ENCODE results near the gene SLC39A8. TPM values are rescaled to one million over a fixed set of nuclear protein-coding genes. Genes with fewer than 3 reads are reported as not detected.

Gene SLC39A8
- polyA plus RNA-seq, 1 of the 3 experiments (the other 2 are of a cell fraction), result 1.5 TPM

DNA sequence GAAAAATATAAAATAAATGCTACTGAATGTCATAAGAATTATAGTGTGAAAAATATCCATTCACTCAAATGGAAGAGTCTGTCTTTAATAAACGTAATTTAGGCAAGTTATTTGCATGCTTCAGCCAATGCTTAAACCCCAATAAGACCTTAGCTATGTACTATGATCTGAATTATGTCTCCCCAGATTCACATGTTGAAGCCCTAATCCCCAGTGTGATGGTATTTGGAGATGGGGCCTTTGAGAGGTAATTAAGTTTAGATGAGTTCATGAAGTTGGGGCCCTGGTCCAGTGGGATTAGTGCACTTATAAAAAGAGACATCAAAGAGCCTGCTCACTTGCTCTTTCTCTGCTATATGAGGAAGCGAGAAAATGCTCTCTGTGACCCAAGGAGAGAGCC lies 28.7 kb downstream of the SLC39A8 start (continued):
- TF ChIP-seq, protein P1, sequence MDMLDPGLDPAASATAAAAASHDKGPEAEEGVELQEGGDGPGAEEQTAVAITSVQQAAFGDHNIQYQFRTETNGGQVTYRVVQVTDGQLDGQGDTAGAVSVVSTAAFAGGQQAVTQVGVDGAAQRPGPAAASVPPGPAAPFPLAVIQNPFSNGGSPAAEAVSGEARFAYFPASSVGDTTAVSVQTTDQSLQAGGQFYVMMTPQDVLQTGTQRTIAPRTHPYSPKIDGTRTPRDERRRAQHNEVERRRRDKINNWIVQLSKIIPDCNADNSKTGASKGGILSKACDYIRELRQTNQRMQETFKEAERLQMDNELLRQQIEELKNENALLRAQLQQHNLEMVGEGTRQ (IDR thresholded peaks at IDR 0.05; ENCODE audit: borderline replicate concordance, low read depth, low read length), result no peak
- TF ChIP-seq FOXJ3 (CRISPR knock-in tag; IDR thresholded peaks at IDR 0.05), result no peak

DNA sequence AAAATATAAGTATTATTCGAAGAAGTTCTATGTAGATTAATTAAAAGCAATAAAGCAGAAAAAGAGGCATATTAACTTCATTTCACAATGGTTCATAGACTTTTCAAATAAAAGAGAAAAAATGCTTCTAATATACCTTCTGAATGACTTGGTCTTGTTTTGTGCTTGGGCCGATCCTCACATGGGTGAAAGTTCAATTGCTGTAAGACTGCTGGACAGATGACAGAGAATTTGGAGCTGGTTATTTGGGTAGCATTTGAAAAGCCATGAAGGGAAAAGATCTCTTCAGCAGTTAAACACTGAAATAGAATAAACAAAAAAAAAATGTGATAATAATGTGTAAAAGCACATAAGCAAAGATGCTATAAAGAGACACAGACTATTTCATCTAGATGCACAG lies 29.8 kb downstream of the SLC39A8 start:
- H3K4me3 ChIP-seq (ENCODE audit: low read depth in 2 of 2, low read length in 1 of 2), result no peak overlapping the region
- H3K27ac ChIP-seq (ENCODE audit: low read depth in 2 of 2, low read length in 1 of 2), result no peak overlapping the region
- no peak overlapping the region for H3K4me2 ChIP-seq
- H3F3A ChIP-seq (replicated peaks; ENCODE audit: insufficient read depth), result no peaks in the 10 kb centered on the region
- POLR2A ChIA-PET, result no interaction called here
- H3K9me3 ChIP-seq, result no peaks in the 10 kb centered on the region
- WGBS (ENCODE audit: low lambda C conversion rate), result 88% methylated on average over 2 of the region's 2 CpGs
- H2AFZ ChIP-seq (ENCODE audit: low read depth), result no peak overlapping the region
- no peaks in the 10 kb centered on the region for H3K36me3 ChIP-seq (replicated peaks in 1 of 2; ENCODE audit: control insufficient read depth in 1 of 2, insufficient read depth in 2 of 2, low read length in 1 of 2)
- no peak for TF ChIP-seq SIN3A (IDR thresholded peaks at IDR 0.05; ENCODE audit: borderline replicate concordance, low read depth, low read length)
- TF ChIP-seq EZH2phosphoT487 (IDR thresholded peaks at IDR 0.05; ENCODE audit: borderline replicate concordance, low read depth), result no peak
- TF ChIP-seq, protein P2, sequence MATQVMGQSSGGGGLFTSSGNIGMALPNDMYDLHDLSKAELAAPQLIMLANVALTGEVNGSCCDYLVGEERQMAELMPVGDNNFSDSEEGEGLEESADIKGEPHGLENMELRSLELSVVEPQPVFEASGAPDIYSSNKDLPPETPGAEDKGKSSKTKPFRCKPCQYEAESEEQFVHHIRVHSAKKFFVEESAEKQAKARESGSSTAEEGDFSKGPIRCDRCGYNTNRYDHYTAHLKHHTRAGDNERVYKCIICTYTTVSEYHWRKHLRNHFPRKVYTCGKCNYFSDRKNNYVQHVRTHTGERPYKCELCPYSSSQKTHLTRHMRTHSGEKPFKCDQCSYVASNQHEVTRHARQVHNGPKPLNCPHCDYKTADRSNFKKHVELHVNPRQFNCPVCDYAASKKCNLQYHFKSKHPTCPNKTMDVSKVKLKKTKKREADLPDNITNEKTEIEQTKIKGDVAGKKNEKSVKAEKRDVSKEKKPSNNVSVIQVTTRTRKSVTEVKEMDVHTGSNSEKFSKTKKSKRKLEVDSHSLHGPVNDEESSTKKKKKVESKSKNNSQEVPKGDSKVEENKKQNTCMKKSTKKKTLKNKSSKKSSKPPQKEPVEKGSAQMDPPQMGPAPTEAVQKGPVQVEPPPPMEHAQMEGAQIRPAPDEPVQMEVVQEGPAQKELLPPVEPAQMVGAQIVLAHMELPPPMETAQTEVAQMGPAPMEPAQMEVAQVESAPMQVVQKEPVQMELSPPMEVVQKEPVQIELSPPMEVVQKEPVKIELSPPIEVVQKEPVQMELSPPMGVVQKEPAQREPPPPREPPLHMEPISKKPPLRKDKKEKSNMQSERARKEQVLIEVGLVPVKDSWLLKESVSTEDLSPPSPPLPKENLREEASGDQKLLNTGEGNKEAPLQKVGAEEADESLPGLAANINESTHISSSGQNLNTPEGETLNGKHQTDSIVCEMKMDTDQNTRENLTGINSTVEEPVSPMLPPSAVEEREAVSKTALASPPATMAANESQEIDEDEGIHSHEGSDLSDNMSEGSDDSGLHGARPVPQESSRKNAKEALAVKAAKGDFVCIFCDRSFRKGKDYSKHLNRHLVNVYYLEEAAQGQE (IDR thresholded peaks at IDR 0.05; ENCODE audit: low read depth, low read length), result no peak
- TF ChIP-seq, protein P3, sequence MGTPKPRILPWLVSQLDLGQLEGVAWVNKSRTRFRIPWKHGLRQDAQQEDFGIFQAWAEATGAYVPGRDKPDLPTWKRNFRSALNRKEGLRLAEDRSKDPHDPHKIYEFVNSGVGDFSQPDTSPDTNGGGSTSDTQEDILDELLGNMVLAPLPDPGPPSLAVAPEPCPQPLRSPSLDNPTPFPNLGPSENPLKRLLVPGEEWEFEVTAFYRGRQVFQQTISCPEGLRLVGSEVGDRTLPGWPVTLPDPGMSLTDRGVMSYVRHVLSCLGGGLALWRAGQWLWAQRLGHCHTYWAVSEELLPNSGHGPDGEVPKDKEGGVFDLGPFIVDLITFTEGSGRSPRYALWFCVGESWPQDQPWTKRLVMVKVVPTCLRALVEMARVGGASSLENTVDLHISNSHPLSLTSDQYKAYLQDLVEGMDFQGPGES (IDR thresholded peaks at IDR 0.05; ENCODE audit: low read depth, low read length), result no peak
- no peak for TF ChIP-seq TEAD4 (IDR thresholded peaks at IDR 0.05; ENCODE audit: borderline replicate concordance, insufficient read depth)
- no peak for TF ChIP-seq RFX5 (IDR thresholded peaks at IDR 0.05; ENCODE audit: low read length)
- no peak for TF ChIP-seq NRF1 (IDR thresholded peaks at IDR 0.05; ENCODE audit: low read depth, low read length)
- no peak for TF ChIP-seq ELF1 (IDR thresholded peaks at IDR 0.05)
- TF ChIP-seq FOSL2 (IDR thresholded peaks at IDR 0.05; ENCODE audit: borderline replicate concordance, low read depth), result no peak
- no peak for TF ChIP-seq EP300 (IDR thresholded peaks at IDR 0.05; ENCODE audit: borderline replicate concordance in 1 of 2, low read depth in 1 of 2, low read length in 1 of 2)
- no peak for TF ChIP-seq GATA2 (CRISPR knock-in tag; IDR thresholded peaks at IDR 0.05)
- H3K27me3 ChIP-seq (ENCODE audit: insufficient read depth), result no peaks in the 10 kb centered on the region
- no peaks in the 10 kb centered on the region for H3K4me1 ChIP-seq (ENCODE audit: control insufficient read depth in 1 of 2, insufficient read depth in 2 of 2, low read depth in 1 of 2, low read length in 1 of 2)
- CTCF ChIA-PET, result interaction anchor here (1.1 kb wide), 1 partner anchor 13 kb away, joined by 4 read pairs; no protein-coding TSS in a partner anchor
- H3K9me2 ChIP-seq, result no peaks in the 10 kb centered on the region
- no peak for DNase-seq
- H4K20me1 ChIP-seq (ENCODE audit: insufficient read depth), result no peaks in the 10 kb centered on the region
- no peak overlapping the region for H3K9ac ChIP-seq
- no peaks in the 10 kb centered on the region for H3K79me2 ChIP-seq (ENCODE audit: insufficient read depth)
